GM18505 (cell line): ENCODE measurements around the gene DDX27.
"Not testable (repeated sequence)": the region's sequence is repeated elsewhere in the genome, so short reads cannot be mapped to it uniquely, and the experiment has no call there.

ENCODE experiments used
- ATAC-seq: cut with Tn5 transposase; IDR thresholded peaks from one replicate; pipeline ENCODE4 v1.9.1; 2021; ENCODE audit not compliant: unreplicated experiment
- POLR2A ChIP-seq: IDR thresholded peaks from 4 replicates; pipeline ENCODE4 v1.6.1; 2011; ENCODE audit warnings: borderline replicate concordance; ENCODE audit not compliant: insufficient read depth, insufficient read length; ENCODE audit errors: extremely low read depth

Gene DDX27, protein sequence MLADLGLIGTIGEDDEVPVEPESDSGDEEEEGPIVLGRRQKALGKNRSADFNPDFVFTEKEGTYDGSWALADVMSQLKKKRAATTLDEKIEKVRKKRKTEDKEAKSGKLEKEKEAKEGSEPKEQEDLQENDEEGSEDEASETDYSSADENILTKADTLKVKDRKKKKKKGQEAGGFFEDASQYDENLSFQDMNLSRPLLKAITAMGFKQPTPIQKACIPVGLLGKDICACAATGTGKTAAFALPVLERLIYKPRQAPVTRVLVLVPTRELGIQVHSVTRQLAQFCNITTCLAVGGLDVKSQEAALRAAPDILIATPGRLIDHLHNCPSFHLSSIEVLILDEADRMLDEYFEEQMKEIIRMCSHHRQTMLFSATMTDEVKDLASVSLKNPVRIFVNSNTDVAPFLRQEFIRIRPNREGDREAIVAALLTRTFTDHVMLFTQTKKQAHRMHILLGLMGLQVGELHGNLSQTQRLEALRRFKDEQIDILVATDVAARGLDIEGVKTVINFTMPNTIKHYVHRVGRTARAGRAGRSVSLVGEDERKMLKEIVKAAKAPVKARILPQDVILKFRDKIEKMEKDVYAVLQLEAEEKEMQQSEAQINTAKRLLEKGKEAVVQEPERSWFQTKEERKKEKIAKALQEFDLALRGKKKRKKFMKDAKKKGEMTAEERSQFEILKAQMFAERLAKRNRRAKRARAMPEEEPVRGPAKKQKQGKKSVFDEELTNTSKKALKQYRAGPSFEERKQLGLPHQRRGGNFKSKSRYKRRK

DNA sequence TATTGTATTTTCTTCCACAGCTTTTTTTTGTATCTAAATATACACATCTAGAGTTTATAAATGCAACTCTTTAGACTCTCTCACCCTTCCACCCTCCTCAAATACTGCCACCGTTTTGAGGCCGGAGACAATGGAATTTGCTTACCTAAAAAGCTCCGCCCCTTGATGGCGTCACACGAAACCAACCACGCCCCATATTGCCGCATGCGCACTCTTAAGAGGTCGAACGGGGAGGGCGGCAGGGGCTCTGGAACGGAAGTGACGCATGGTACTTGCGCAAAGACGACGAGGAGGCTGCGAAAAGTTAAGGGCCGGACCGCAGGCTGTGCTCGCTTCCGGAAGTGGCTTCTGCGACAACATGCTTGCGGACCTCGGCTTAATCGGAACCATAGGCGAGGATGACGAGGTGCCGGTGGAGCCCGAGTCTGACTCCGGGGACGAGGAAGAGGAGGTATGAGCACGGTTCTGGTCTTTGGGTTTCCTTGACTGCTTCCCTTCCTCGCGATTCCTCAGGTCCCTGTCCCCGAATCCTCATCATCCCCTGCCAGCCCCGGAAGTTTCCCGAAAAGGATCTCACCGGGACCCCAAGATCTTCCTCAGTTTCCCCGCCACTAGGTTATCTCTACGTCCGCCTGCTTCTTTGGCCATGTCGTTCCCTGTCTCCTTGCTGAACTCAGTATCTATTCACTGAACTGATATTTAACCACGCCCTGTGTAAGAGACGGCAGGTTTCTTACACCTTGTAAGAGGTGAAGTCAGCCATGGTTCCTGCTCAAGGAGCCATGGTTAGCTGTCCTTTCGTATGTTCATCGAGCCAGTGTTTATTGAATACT, at the start of gene DDX27:
TSS of gene DDX27 (plus strand) at position 326 of the 833 bp plus-strand sequence. CDS start at position 359, 33 bp downstream.
- ATAC-seq: peak; percentile 82
- peak; percentile 93 for TF ChIP-seq POLR2A

DNA sequence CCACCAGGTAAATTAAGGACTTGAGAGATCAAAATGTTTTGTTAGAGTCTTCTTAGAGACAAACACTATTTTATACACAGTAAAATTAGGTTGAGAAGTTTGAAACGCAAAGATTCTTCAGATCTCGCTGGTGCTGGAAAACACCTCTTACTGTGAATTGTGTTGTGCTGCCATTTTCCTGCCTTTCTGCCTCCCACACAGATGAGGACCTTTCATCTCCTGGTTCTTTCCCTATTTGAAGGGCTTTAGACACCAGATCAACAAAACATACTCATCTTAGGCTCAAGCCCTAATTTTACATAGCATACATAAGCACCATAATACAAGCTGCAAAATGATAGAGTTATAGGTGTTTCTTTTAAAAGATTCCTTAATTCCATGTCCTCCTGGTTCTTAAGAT, 49.7 kb upstream of the DDX27 start:
- ATAC-seq: no peak
- TF ChIP-seq POLR2A: no peak

DNA sequence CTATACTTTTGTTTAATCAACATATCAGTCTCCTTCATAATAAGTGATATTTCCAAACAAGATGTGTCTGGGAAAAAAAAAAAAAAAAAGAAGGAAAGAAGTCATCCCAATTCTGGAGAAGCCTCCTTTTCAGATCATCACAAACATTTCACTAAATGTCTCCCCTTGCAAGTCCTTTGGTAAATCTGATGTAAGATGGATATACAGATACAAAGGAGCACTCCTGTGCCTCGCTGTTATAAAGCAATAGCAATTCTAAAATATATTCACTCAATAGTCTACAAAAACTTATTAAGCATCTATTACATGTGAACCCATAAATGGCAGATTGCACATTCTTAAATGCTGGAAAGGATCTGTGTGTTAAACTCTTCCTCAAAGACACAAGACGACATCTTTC, 48.5 kb upstream of the DDX27 start:
- TF ChIP-seq POLR2A: no peak
- ATAC-seq: no peak

DNA sequence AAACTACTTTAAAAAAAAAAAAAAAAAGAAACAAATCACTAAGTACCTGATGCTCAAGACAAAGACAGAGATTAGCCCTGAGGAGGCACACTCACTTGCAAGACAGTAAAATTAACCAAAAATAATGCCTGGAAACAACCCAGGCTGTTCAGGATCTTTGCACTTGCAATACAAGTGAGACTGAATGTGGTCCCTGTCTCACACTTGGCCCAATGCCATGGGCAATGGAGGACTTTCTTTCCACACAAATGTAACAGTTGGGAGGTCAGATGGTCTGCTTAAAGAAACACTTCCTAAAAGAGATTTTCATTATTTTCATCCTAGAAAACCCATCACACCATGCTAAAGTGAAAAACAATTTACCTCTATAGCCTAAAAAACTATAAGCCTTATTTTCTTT, 47.3 kb upstream of the DDX27 start:
- no peak for ATAC-seq
- no peak for TF ChIP-seq POLR2A

DNA sequence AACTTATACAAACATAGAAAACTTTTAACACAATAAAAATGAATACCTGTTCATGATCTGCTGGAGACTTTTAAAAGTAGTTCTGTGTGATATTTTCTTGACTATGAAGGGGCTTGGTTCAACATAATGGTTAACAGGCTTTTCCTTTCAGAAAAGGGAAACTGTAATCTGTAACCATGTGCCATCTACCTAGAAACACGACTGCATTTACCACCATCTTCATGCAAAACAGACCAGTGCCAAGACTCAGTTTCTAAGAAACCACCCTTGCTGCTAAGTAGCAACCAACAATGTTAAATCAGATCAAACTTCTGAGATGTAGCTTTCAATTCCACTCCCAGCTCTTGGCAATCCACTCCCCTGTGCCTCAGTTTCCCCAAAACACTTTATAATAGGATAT, 46.8 kb upstream of the DDX27 start:
- no peak for ATAC-seq
- no peak for TF ChIP-seq POLR2A

DNA sequence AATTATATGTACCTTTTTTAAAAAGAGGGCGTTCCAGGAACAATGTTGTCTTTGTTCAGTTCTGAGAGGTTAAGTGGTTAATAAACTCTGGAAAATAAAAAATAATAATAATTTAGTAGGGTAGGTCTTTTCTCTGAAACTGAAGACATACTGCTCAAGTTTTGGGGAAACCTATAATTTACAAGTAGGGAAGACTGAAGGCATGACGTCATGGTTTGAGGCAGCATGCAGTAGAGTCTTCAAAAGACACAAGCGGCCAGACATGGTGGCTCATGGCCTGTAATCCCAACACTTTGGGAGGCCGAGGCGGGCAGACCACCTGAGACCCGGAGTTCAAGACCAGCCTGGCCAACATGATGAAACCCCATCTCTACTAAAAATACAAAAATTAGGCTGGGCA, 45.0 kb upstream of the DDX27 start:
- no peak for ATAC-seq
- no peak for TF ChIP-seq POLR2A

DNA sequence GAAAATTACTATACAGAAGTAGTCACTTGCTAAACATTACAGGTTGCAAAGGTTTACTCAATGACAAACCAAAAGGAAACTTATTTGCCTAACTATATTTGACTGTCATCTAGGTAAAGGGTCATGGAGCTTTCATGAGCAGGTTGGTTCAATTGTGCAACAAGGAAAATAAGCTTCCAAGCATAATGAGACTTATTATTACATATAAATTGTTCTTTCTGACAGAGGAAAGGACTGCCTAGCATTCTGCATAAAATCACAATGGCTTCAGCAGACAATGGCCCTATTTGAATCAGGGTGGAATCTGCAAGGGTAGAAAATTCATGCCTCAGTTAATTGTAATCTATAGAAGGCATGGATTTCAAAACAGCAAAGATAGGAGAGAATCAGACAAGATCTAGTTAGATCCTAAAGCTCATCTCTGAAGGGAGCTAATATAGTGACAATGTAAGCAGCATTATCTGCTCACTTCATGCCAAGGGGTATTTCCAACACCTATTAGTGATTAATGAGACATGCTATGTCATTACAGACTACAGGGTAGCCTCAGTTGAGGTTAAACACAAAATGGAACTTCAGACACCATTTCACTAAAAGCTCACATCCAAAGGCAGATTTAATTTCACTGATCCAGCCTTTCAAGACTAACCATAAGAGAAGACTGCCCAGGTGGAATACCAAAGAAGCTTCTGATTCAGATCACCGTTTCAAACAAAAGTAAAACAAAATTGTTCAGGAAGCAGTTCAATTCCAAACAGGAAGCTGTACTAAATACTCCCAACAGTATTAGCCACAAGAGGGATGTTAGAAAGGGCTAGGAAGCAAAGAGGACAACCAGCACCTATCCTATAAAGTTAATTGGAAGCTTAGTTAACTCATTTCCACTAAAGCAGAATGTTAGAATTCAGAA, 39.6 kb upstream of the DDX27 start:
- ATAC-seq: no peak
- no peak for TF ChIP-seq POLR2A

DNA sequence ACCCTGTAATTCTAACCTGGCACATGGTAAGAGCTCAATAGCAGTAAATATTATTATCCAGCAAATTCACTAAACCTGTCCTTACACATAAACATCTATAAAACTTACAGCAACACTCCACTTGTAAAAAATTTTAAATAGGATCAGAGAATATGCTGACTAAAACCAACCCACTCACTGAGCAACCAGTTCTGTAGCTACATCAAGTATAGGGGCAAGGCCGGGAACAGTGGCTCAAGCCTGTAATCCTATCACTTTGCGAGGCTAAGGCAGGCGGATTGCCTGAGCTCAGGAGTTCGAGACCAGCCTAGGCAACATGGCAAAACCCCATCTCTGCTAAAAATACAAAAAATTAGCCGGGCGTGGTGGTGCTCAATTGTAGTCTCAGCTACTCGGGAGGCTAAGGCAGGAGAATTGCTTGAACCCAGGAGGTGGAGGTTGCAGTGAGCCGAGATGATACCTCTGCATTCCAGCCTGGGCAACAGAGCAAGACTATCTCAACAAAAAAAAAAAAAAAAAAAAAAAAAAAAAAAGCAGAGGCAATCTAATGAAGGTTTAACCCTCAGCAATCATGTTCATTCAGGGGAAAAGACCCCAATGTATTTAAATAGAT, 37.8 kb upstream of the DDX27 start:
- no peak for TF ChIP-seq POLR2A
- ATAC-seq: no peak

DNA sequence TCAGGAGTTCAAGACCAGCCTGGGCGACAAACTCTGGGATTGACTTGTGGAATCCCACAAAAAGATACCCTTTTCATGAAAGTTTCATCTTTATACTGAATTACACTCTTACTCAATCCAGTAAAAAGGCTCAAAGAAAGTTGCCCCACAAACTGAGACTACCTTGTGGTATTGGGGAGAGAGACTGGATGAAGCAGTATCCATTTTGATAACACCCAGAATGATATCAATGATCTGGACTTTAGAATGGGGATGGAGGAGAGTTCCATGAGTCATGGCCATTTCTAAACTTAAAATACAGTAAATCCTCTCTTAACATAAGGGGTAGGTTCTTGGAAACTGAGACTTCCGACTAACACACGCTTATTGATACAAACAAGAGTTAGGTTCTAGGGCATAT, 35.8 kb upstream of the DDX27 start:
- no peak for TF ChIP-seq POLR2A
- no peak for ATAC-seq

DNA sequence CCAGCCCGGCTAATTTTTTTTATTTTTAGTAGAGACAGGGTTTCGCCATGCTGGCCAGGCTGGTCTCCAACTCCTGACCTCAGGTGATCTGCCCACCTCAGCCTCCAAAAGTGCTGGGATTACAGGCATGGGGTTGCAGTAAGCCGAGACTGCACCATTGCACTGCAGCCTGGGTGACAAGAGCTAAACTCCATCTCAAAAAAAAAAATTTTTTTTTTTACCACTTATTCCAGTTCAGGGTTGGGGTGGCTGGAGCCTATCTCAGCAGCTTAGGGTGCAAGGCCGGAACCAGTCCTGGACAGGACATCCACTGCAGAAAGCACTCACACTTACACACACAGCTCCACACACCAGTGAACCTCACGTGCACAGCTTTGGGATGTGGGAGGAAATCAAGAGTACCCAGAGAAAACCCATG, 35.1 kb upstream of the DDX27 start:
- ATAC-seq: not testable (repeated sequence)

DNA sequence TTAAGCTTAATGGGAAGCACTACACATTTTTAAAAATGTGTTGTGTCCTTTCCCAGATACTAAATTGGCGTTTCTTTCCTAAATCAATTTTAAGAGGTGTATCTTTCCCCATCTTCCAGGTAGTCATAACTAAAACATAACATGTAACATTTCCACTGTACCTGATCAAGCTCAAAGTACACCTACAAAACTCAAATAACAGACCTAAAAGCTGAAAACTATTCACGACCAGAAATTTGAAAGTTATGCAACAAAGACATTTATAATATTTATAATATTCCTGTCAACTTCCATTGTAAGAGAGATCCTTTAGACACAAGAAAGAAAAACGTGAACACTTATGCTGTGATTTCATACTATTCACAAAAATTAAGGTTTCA, 34.5 kb upstream of the DDX27 start:
- TF ChIP-seq POLR2A: no peak
- ATAC-seq: no peak

DNA sequence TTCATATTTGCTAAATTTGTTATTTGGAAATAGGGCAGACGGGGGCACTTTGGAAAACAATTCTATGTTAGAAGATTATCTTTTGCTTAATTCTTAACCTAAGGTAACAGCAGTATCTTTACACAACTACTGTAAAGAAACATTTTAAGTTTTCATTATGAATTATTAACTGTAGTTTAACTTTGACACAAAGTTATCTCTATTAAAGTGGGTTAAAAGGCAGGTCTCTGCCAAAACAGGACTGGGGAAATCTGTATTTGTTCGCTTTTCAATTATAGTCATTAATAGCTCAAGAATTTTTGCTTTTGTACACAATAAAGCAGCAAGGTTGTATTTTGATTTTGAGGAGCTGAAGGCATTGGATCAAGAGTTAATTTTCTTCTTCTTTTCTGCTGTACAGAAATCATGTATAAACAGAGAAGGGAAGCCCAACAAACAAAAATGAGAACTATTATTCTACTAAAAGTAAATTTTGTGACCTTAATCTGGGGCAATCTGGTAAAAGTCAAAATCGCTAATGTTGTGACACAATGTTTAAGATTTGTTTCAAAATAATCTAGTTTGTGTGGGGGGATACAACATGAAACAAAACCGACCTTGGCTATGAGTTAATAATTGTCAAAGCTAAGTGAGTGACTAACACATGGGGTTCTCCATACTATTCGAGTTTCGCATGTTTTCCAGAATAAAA, 34.0 kb upstream of the DDX27 start:
- ATAC-seq: no peak
- no peak for TF ChIP-seq POLR2A
